ENCODE results near the gene SIPA1L3.

DNA sequence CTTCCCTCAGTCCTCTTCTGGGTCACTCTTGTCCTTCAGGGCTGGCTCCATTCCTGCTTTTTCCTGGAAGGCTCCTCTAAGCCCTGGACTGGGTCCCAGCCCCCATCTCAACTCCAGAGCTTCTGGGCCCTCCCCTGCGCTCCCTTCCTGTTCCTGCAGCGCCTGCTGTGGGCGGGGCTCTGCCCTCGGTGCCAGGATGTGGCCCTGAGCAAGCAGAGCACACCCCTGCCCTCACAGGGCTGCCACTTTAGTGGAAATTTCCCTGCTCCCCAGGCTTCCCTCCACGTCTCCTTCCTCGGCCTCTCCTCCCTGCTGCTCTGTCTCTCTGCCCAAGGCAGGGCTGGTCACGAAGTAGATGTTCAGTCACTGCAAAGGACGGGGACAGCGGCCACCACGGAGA, 288.2 kb downstream of the SIPA1L3 start:
- TF ChIP-seq, protein P1, sequence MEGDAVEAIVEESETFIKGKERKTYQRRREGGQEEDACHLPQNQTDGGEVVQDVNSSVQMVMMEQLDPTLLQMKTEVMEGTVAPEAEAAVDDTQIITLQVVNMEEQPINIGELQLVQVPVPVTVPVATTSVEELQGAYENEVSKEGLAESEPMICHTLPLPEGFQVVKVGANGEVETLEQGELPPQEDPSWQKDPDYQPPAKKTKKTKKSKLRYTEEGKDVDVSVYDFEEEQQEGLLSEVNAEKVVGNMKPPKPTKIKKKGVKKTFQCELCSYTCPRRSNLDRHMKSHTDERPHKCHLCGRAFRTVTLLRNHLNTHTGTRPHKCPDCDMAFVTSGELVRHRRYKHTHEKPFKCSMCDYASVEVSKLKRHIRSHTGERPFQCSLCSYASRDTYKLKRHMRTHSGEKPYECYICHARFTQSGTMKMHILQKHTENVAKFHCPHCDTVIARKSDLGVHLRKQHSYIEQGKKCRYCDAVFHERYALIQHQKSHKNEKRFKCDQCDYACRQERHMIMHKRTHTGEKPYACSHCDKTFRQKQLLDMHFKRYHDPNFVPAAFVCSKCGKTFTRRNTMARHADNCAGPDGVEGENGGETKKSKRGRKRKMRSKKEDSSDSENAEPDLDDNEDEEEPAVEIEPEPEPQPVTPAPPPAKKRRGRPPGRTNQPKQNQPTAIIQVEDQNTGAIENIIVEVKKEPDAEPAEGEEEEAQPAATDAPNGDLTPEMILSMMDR (IDR thresholded peaks at IDR 0.05; ENCODE audit: low read length), result no peak
- TF ChIP-seq EZH2phosphoT487 (IDR thresholded peaks at IDR 0.05; ENCODE audit: low read length), result no peak
